AG20443 (cell line): Measurements from ENCODE around the gene LRBA.
A peak's percentile ranks its signal among the peaks of the same experiment; 100 is the strongest.

ENCODE experiments used
- DNase-seq: peaks from one replicate; pipeline ENCODE4 v3.0.0; 2012; ENCODE audit warnings: low spot score, mixed read lengths

Gene LRBA

DNA sequence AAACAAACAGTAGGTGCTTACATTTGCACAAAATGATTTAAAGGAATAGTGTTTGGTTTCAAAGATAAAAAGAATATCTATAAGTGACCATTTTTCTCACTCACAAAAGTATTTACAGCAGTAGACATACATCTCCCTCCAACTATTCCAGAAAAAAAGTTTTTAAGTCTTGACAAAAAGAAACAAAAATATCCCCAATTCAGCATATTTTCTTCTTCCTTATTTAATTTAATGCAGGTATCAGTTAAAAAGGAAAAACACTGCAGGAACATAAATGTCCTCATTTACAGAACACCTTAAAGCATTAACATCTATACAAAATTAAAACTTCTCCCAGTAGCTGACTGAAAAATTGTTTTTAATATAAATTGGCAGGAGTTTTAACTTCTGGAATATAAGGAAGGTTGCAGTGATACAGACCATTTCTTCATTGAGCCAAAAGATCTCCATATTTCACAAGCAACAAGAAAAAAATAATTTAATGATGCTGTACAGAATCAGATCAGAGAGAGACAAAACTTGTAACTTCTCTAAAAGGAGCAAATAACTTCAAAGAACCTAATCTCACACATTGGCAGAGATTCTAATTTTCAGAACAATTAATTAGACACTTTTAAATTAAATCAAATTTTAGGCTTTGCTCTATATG lies 428.8 kb downstream of the LRBA start:
- no peak for DNase-seq

DNA sequence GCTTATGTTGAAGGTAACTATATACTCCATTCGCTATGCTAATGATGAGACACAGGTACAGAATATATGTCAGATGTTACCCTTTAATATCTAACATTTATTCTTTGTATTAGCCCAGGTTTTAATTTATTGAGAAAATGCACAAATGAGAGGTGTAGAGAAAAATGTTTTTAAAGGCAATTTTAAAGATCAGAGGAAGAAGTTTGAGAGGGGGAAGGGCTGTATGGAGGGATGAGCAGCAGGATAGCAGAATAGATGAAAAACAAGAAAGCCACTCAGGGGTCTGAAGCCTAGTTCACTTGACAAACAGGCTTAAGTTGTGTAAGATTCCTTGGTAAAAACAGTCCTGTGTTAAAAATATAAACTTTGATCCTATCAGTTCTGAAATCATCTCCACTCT lies 429.5 kb downstream of the LRBA start:
- DNase-seq, result no peak

GRCh38 chr4:150584111-150584915 lies 430.8 kb downstream of the LRBA start:
- no peak for DNase-seq

GRCh38 chr4:150583287-150584110 lies 431.6 kb downstream of the LRBA start:
- DNase-seq, result no peak

- DNase-seq, result no peak
These were observed 432.2 kb downstream of the LRBA start for GRCh38 chr4:150582873-150583286.

DNA sequence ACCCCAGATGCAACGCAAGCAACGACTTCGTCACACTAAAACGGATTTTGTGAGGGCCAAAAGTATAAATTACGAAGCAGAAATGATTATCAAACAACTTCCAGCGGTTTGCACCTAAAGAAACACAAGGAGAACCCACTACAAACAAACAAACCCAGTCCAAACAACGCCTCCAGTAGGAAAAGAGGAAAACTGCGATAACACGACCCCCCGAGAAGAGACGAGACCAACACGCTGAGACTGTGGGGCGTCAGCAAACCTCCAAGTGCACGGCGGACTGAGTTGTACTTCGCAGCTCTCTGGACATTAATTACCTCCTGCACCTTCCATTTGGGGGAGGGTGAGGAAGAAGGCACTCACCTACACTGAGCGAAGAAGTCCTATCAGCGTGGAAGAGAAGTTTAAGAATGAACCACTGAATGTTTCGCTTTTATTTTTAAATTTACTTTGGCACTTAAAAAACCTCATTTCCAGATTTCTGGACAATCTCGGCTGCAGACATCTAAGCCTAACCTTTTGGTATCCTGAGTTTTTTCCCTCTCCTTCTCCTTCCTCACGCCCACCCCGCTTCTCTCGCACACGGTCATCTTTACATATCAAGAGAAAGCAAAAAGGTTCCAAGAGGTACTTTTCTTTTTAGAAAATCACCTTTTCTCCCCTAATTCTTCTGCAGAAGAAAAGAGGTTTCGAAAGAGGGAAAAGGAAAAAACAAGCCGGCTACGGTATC lies 432.8 kb downstream of the LRBA start, which contains the start of gene MAB21L2:
Gene MAB21L2 (plus strand): TSS at position 6 of the 727 bp plus-strand sequence. CDS start 879 bp downstream, outside the sequence.
- DNase-seq, result no peak

- no peak for DNase-seq
These were observed 433.4 kb downstream of the LRBA start for GRCh38 chr4:150581641-150582051.

DNA sequence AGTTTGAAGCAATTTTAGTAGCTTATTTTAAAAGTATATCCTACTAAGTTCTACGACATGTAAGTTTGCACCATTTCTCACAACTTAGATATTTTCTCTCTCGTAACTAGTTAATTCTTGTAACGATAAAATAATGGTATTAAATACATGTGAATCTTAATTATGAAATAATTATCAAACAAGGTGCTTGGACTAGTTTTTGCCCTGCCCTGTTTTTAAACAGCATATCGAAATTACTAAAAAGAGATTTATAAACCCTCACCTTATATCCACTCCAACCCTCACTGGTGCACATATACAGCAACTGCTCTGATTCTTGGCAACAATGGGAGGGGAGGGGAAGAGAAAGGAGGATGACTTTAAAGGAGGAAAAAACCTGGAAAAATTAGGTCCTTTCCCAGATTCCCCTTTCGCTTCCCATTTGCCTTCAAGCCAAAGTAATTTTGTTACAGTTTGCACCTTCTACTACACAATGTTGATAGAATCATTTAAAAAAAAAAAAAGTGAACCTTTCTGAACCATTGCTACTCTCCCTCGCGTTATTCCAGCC lies 434.0 kb downstream of the LRBA start:
- no peak for DNase-seq

- DNase-seq, result no peak
These were observed 434.8 kb downstream of the LRBA start for GRCh38 chr4:150580306-150580705.

DNA sequence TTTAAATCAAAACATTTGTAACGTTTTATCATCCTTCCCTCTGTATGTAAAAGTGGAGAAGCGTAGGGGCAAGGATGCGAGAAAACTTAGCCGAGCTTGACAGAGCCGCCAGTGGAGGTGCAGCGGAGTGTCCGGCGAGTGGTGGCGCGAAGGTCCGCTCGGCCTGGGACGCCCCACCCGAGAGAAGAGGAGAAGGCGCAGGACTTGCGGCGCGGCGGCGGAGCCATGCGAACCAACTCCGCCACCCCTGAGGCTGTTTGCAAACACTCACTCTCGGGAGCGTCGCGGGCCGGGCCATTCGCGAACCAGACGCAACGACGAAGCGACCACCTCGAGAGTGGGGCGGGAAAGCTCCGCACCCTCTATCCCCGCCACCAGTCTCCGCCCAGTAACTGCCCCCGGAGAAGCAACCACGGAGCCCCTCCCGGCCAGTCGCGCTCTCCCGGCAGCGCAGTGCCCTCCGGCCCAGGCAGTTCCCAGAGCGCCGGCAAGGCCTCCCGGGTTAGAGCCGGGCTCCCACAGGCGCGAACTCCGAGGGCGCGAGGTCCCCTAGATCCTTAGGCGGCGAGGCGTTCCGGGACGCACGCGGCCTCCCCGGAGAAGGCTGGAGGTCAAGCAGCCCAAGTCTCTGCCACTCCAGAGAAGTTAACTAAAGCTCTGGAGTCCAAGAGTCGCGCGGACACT lies 435.4 kb downstream of the LRBA start:
- peak; percentile 36 for DNase-seq

DNA sequence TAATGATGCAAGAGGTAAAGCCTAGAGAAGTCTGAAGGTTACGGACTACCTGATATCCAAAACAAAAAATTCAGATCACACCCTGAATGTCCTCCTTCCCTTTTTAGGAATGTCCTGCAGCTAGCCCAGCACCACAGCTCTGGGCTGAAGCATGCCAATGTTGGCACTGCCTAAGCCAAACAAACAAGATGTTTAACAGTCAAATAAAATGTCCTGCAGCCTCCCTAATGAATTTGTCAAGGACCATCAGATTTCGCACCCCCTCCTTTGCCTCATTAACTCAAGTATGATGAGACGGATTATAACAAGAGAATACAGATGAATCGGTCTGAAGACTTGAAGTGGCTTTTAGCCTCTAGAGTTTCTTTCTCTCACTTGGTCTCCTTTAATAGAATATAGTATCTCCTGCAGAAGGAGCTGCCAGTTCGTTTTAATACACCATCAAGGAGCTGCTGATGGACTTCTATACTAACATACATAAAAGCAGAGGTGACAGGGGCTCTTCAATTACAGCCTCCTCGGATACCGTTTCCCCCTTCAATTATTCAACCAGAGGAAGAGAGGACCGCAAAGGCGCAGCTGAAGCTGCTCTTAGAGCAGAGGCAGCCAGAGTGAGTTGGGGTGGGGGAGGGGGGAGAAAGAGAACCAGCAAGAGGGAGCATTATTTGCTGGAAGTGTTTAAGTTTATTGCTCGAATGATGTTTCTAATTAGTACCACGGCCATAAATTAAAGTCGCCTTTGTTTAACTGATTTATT lies 436.2 kb downstream of the LRBA start:
- DNase-seq, result no peak

- no peak for DNase-seq
These were observed 437.3 kb downstream of the LRBA start for GRCh38 chr4:150577796-150578195.

GRCh38 chr4:150574678-150575077 lies 440.4 kb downstream of the LRBA start:
- no peak for DNase-seq

DNA sequence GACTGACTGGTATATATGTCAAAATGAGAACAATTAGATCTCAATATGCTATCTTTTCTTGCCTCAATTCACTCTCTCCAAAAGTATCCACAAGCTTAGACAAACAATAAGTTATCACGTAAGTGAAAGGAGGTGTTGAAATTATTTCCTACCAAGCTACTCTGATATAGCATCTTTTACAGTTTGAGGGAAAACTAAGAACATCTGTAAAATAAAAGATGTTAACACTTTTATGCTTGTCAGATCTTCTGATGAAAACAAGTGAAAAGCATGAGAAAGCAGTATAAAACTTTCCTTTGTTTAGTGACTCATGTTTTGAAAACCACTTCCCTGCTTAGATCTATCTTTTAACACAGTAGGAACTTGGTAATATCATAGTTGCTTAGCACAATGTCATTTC lies 441.6 kb downstream of the LRBA start:
- no peak for DNase-seq

- DNase-seq, result no peak
These were observed 442.2 kb downstream of the LRBA start for GRCh38 chr4:150572704-150573504.

- DNase-seq, result no peak
These were observed 444.2 kb downstream of the LRBA start for GRCh38 chr4:150570862-150571261.

DNA sequence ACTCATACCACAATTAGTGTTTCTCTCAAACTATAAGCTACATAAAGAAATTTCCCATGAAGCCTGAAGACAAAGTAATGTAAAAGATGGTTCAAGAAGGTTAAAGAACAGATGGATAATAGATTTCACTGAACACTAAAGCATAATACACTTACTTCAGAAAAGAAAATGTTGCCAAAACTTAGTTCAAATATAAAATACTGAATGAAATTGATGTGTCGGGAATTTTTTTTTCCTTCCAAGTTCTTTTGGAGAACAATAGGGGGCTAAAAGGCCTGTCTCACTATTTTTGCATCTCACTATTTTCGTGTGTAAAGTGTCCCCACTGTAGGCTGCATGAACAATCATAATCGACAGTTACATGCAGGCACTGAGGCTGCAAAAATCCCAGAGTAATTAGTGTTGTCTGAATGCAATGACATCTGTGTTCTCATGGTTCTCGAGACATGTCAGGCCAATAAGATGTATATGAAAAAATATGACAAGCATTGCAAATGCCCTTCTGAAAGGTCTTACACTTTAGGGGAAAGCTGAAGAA lies 445.0 kb downstream of the LRBA start:
- no peak for DNase-seq

DNA sequence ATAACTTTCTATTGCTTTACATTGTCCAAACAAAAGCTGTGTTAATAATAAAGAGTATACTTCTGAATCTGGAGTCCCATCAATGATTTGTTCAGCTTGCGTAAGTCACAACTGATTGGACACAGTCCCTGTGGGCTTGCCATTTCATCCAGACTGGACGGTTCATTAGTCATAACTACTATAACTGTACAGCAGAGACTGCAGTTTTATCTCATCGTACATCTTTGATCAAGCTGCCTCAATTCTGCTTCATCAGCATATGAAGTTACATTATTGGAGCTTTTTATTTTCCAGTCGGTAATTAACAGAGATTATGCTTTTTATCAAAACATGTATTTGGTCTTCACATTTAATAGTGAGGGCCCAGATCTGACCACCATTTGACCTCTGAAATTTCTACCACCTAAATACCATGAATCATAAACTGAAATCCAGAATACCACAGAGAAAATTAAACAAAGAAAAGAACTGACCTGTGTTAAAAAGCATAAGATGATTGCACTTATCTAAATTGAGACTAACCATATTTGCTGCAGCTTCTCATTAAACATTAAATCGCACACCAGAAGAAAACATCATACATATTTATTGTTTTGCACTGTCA lies 445.6 kb downstream of the LRBA start:
- no peak for DNase-seq

- DNase-seq, result no peak
These were observed 448.0 kb downstream of the LRBA start for GRCh38 chr4:150567070-150567469.
